ENCODE measurements around the gene MESD.

DNA sequence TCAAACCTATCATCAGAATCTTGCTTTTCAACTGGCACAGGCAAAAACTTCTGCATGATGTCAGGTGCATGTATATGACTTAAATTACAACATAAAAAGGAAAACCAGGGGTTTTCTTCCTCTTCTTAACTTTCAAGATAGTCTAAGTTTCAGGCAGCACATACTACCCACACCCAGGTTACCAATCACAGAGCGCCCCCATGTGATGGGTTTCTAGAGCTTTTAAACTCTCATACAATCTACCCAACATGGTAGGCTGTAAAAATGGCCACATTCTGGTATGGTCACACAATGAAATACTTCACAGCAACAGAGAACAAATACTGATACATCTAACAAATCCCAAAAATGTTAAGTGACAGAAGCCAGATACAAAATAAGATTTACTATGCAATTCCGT, 7.4 kb downstream of the MESD start:
- TF ChIP-seq, protein P1, sequence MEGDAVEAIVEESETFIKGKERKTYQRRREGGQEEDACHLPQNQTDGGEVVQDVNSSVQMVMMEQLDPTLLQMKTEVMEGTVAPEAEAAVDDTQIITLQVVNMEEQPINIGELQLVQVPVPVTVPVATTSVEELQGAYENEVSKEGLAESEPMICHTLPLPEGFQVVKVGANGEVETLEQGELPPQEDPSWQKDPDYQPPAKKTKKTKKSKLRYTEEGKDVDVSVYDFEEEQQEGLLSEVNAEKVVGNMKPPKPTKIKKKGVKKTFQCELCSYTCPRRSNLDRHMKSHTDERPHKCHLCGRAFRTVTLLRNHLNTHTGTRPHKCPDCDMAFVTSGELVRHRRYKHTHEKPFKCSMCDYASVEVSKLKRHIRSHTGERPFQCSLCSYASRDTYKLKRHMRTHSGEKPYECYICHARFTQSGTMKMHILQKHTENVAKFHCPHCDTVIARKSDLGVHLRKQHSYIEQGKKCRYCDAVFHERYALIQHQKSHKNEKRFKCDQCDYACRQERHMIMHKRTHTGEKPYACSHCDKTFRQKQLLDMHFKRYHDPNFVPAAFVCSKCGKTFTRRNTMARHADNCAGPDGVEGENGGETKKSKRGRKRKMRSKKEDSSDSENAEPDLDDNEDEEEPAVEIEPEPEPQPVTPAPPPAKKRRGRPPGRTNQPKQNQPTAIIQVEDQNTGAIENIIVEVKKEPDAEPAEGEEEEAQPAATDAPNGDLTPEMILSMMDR (IDR thresholded peaks at IDR 0.05): no peak
- no peak for TF ChIP-seq POLR2A (IDR thresholded peaks at IDR 0.05)
- no peak for TF ChIP-seq POLR2AphosphoS5 (IDR thresholded peaks at IDR 0.05)
- no peak for TF ChIP-seq EP300 (IDR thresholded peaks at IDR 0.05)
